DMS79 (cell line): ENCODE data around the gene ACTL6A.

Experiments
- DNase-seq: peaks from one replicate; lab custom pipeline; 2025; lab: John Stamatoyannopoulos, UW

Gene ACTL6A

GRCh38 chr3:179590669-179591068, 27.9 kb downstream of the ACTL6A start:
- DNase-seq, result no peak

- no peak for DNase-seq
Observed at GRCh38 chr3:179591313-179591712, 28.6 kb downstream of the ACTL6A start.

GRCh38 chr3:179599531-179599930, 36.8 kb downstream of the ACTL6A start:
- DNase-seq, result no peak

DNA sequence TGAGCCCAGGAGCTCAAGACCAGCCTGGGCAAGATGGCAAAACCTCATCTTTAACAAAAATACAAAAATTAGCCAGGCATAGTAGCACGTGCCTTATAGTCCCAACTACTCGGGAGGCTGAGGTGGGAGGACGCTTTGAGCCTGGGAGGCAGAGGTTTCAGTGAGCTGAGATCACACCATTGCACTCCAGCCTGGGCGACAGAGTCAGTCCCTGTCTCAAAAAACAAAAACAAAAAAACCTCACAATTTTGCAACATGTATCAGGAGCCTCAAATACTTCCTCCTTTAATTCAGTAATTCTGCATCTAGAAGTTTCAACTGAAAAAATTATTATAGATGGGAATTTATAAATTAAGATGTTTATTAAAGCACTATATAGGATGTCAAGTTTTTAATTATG, 40.6 kb downstream of the ACTL6A start:
- no peak for DNase-seq

GRCh38 chr3:179603831-179604230, 41.1 kb downstream of the ACTL6A start:
- DNase-seq, result no peak

DNA sequence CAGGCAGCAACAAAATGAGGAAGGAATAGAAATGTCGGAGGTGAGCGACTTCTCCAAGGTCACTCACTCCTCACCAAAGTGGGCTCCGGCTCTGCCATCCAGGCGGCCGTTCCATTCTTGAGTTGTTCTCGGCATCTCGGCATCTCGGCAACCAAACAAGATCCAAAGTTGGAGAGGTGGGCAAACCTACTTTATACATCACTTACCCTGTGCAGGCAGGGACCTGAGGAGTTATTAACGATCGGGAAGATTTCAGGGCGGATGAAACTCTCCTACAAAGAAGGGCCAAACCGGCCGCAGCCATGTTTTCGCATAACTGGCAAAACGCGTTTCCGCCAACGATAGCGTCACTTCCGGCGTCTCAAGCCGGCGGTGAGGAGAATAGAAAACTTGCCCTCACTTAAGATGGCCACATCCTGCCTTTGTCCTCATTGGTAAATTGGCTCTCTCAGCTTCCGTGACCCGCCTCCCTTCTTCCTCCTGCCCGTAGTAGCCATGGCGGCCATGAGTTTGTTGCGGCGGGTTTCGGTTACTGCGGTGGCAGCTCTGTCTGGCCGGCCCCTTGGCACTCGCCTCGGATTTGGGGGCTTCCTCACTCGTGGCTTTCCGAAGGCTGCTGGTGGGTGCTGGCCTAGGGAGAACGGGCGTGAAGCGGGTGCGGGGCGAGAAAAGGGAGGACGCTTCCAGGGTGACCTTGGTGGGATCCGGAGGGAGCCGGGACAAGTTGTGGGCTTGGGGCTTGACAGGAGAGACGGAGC, 41.8 kb downstream of the ACTL6A start, which contains the start of the genes MRPL47 and NDUFB5:
Gene MRPL47 (minus strand): TSS at position 318 of the 758 bp plus-strand sequence. CDS start 14 bp downstream, at position 304.
Gene NDUFB5 (plus strand): TSS at position 474 of the 758 bp plus-strand sequence. CDS start 22 bp downstream, at position 496.
- peak; percentile 94 for DNase-seq

- DNase-seq, result no peak
Observed at GRCh38 chr3:179606534-179607085, 43.9 kb downstream of the ACTL6A start.

GRCh38 chr3:179608931-179609720, 46.4 kb downstream of the ACTL6A start:
- DNase-seq, result no peak

DNA sequence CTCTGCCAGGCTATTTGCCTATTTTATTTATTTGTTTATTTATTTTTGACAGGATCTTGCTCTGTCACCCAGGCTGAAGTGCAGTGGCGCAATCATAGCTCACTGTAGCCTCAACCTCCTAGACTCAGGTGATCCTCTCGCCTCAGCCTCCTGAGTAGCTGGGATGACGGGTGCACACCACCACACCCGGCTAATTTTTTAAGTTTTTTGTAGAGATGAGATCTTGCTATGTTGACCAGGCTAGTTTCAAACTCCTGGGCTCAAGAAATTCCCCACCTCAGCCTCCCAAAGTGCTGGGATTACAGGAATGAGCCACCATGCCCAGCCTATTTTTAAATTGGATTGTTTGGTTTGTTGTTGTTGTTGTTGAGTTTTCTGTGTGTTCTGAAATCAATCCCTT, 47.3 kb downstream of the ACTL6A start:
- DNase-seq, result no peak

DNA sequence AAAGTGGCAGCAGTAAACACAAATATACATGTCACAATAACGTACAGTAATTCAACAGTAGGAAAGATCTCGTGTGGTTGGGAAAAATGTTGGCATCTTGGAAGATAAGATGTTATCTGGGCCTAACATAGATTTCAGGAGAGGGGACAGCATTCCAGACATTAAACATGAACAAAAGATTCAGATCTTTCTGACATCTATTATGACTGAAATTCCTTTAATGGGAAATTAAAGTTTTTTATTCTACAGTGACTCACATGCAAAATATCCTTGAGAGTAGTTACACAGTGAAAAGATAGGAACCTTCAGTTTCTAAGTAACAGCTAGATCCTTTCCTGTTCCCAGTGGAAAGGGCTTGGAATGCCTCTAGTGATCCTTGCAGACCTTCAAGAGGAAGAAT, 51.1 kb downstream of the ACTL6A start:
- no peak for DNase-seq

GRCh38 chr3:179615458-179616173, 52.9 kb downstream of the ACTL6A start:
- no peak for DNase-seq

- no peak for DNase-seq
Observed at GRCh38 chr3:179622023-179622422, 59.3 kb downstream of the ACTL6A start.

DNA sequence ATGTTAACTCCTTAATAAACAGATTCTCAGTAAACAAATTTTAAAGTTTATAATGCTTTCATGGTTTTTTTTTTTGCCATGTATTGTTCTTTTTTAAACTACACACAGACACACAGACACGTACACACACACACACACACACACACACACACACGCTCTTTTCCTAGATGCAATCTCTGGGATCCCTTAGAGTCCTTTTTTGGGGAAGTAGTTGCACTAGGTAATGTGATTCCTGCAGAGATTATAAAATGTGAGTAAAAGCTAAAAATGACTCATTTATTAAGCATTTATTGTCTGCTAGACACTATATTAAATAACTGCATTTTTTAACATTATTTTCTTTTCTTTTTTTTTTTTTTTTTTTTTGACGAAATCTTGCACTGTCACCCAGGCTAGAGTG, 61.7 kb downstream of the ACTL6A start:
- no peak for DNase-seq

- no peak for DNase-seq
Observed at GRCh38 chr3:179630753-179631451, 68.2 kb downstream of the ACTL6A start.
